Central memory CD8-positive, alpha-beta T cell (primary cell): ENCODE measurements around the gene F8A3.
"Not testable (repeated sequence)": the region's sequence is repeated elsewhere in the genome, so short reads cannot be mapped to it uniquely, and the experiment has no call there.

Experiments
- ATAC-seq: fragments of 150-1000 bp; cut with Tn5 transposase; replicated peaks from 2 replicates; pipeline ENCODE4 v1.10.0; 2022; ENCODE audit warnings: mild to moderate bottlenecking, moderate FRiP score, moderate number of reproducible peaks; ENCODE audit not compliant: poor library complexity, severe bottlenecking; ENCODE audit errors: extremely low read depth
- DNase-seq, 2 donors: peaks; one replicate each; pipeline ENCODE4 v3.0.0; 2021; ENCODE audit warnings: low spot score in 2 of 2
- H3K27ac Mint-ChIP-seq: one replicate; pipeline ENCODE4 v1.8.0; 2022; ENCODE audit warnings: low read depth, mild to moderate bottlenecking, moderate library complexity, mixed read lengths
- H3K27me3 Mint-ChIP-seq: one replicate; pipeline ENCODE4 v1.8.0; 2022; ENCODE audit warnings: mixed read lengths
- H3K36me3 Mint-ChIP-seq: one replicate; pipeline ENCODE4 v1.8.0; 2022; ENCODE audit warnings: mild to moderate bottlenecking, moderate library complexity, mixed read lengths; ENCODE audit not compliant: insufficient read depth
- H3K4me1 Mint-ChIP-seq: one replicate; pipeline ENCODE4 v1.8.0; 2022; ENCODE audit warnings: mixed read lengths
- H3K4me3 Mint-ChIP-seq: one replicate; pipeline ENCODE4 v1.8.0; 2022; ENCODE audit warnings: mild to moderate bottlenecking, moderate library complexity, mixed read lengths
- H3K9me3 Mint-ChIP-seq: one replicate; pipeline ENCODE4 v1.8.0; 2022; ENCODE audit warnings: mixed read lengths

The F8A3 gene

GRCh38 chrX:155458471-155458870, at the start of gene F8A3:
Gene F8A3 (minus strand): TSS chrX:155458620. CDS start chrX:155458600, 20 bp downstream.
- not testable (repeated sequence) for H3K4me3 Mint-ChIP-seq, H3K27me3 Mint-ChIP-seq, H3K4me1 Mint-ChIP-seq, DNase-seq, H3K9me3 Mint-ChIP-seq, H3K36me3 Mint-ChIP-seq, H3K27ac Mint-ChIP-seq
- peak; percentile 71 for ATAC-seq

GRCh38 chrX:155505296-155505695, 46.9 kb upstream of the F8A3 start:
- ATAC-seq = no peak
- no peaks in the 10 kb centered on the region for H3K9me3 Mint-ChIP-seq
- peaks cover 7% of the 10 kb centered on the region for H3K36me3 Mint-ChIP-seq
- no peaks in the 10 kb centered on the region for H3K4me1 Mint-ChIP-seq
- no peaks in the 10 kb centered on the region for H3K27me3 Mint-ChIP-seq
- no peak overlapping the region for H3K4me3 Mint-ChIP-seq
- DNase-seq = no peak
- no peak overlapping the region for H3K27ac Mint-ChIP-seq

GRCh38 chrX:155495134-155495533, 36.7 kb upstream of the F8A3 start:
- H3K36me3 Mint-ChIP-seq, H3K4me3 Mint-ChIP-seq, DNase-seq, ATAC-seq, H3K9me3 Mint-ChIP-seq, H3K27ac Mint-ChIP-seq, H3K27me3 Mint-ChIP-seq, H3K4me1 Mint-ChIP-seq: not testable (repeated sequence)

- H3K27me3 Mint-ChIP-seq, ATAC-seq, H3K9me3 Mint-ChIP-seq, H3K27ac Mint-ChIP-seq, DNase-seq, H3K36me3 Mint-ChIP-seq, H3K4me3 Mint-ChIP-seq, H3K4me1 Mint-ChIP-seq: not testable (repeated sequence)
These were observed 33.0 kb upstream of the F8A3 start for GRCh38 chrX:155491421-155491820.

GRCh38 chrX:155477136-155477535, 18.7 kb upstream of the F8A3 start:
- DNase-seq, ATAC-seq, H3K27me3 Mint-ChIP-seq, H3K36me3 Mint-ChIP-seq, H3K4me3 Mint-ChIP-seq, H3K27ac Mint-ChIP-seq, H3K4me1 Mint-ChIP-seq, H3K9me3 Mint-ChIP-seq: not testable (repeated sequence)

- peak; percentile 64 for ATAC-seq
These were observed 8.0 kb upstream of the F8A3 start for GRCh38 chrX:155466269-155466938.

GRCh38 chrX:155460501-155460900, 2.1 kb upstream of the F8A3 start:
- DNase-seq, H3K36me3 Mint-ChIP-seq, H3K27me3 Mint-ChIP-seq, H3K4me1 Mint-ChIP-seq, H3K27ac Mint-ChIP-seq, H3K9me3 Mint-ChIP-seq, H3K4me3 Mint-ChIP-seq: not testable (repeated sequence)
- peak; percentile 8 for ATAC-seq

More at GRCh38 chrX:155466269-155466938, 8.0 kb upstream of the F8A3 start:
- not testable (repeated sequence) for H3K27me3 Mint-ChIP-seq, DNase-seq, H3K36me3 Mint-ChIP-seq, H3K4me3 Mint-ChIP-seq, H3K27ac Mint-ChIP-seq, H3K9me3 Mint-ChIP-seq, H3K4me1 Mint-ChIP-seq

- H3K9me3 Mint-ChIP-seq, H3K36me3 Mint-ChIP-seq, H3K27ac Mint-ChIP-seq, H3K4me3 Mint-ChIP-seq, DNase-seq, H3K27me3 Mint-ChIP-seq, H3K4me1 Mint-ChIP-seq: not testable (repeated sequence)
- peak; percentile 67 for ATAC-seq
These were observed 516 bp downstream of the F8A3 start for GRCh38 chrX:155457761-155458447.

GRCh38 chrX:155441097-155441496, 17.3 kb downstream of the F8A3 start:
- no peak for ATAC-seq
- peaks cover 10% of the 10 kb centered on the region for H3K4me1 Mint-ChIP-seq
- H3K4me3 Mint-ChIP-seq = no peak overlapping the region
- H3K27me3 Mint-ChIP-seq = no peaks in the 10 kb centered on the region
- no peaks in the 10 kb centered on the region for H3K9me3 Mint-ChIP-seq
- no peaks in the 10 kb centered on the region for H3K36me3 Mint-ChIP-seq
- DNase-seq = no peak
- no peak overlapping the region for H3K27ac Mint-ChIP-seq

- ATAC-seq (no peak), DNase-seq (no peak)
- Mint-ChIP-seq H3K36me3 (no peaks in the 10 kb centered on the region), H3K27ac (no peak overlapping the region), H3K27me3 (no peaks in the 10 kb centered on the region), H3K9me3 (no peaks in the 10 kb centered on the region), H3K4me3 (no peak overlapping the region), H3K4me1 (no peaks in the 10 kb centered on the region)
These were observed 22.7 kb downstream of the F8A3 start for GRCh38 chrX:155435744-155436112.

- Mint-ChIP-seq H3K36me3 (no peaks in the 10 kb centered on the region), H3K9me3 (no peaks in the 10 kb centered on the region), H3K4me3 (no peak overlapping the region), H3K4me1 (no peaks in the 10 kb centered on the region), H3K27me3 (no peaks in the 10 kb centered on the region), H3K27ac (no peak overlapping the region)
- ATAC-seq = no peak
- DNase-seq = no peak
These were observed 23.3 kb downstream of the F8A3 start for GRCh38 chrX:155434906-155435743.

- H3K4me1 Mint-ChIP-seq = no peaks in the 10 kb centered on the region
- H3K36me3 Mint-ChIP-seq = no peaks in the 10 kb centered on the region
These were observed 40.7 kb downstream of the F8A3 start for GRCh38 chrX:155417769-155418168.

More at GRCh38 chrX:155417769-155418168, 40.7 kb downstream of the F8A3 start:
- Mint-ChIP-seq H3K27me3 (no peaks in the 10 kb centered on the region), H3K27ac (no peak overlapping the region), H3K4me3 (no peak overlapping the region), H3K9me3 (no peaks in the 10 kb centered on the region)
- DNase-seq (no peak), ATAC-seq (no peak)
